Stimulated activated CD8-positive, alpha-beta memory T cell treated with anti-CD3 and anti-CD28 coated beads, Interleukin-4, amount 100 ng/mL, for 48 hours (primary cell): ENCODE data around the gene OR56B1.

ENCODE experiments used
- DNase-seq: peaks from one replicate; pipeline ENCODE4 v3.0.0-alpha.2; 2020

The OR56B1 gene

GRCh38 chr11:5737670-5738392 is 1.6 kb downstream of the OR56B1 start:
- no peak for DNase-seq

- DNase-seq = no peak
These were observed 2.2 kb downstream of the OR56B1 start for GRCh38 chr11:5738431-5738830.

GRCh38 chr11:5746614-5747013 is 10.4 kb downstream of the OR56B1 start:
- DNase-seq = no peak

GRCh38 chr11:5749836-5750235 is 13.6 kb downstream of the OR56B1 start:
- no peak for DNase-seq

GRCh38 chr11:5753943-5754342 is 17.7 kb downstream of the OR56B1 start, which contains the start of gene OR52N4:
Gene OR52N4, plus strand, starts transcription at chr11:5754243. Its CDS starts 498 bp downstream, at chr11:5754741.
- DNase-seq = no peak

GRCh38 chr11:5767056-5767455 is 30.8 kb downstream of the OR56B1 start:
- DNase-seq = no peak

GRCh38 chr11:5783255-5783654 is 47.0 kb downstream of the OR56B1 start, which contains the start of gene OR52N5:
Gene OR52N5, minus strand, starts transcription at chr11:5783355. Its CDS starts 4,721 bp downstream, at chr11:5778634.
- DNase-seq = no peak
